Fibroblast of mammary gland (primary cell): Measurements from ENCODE around the gene WWOX.

Experiments used
- DNase-seq: peaks from one replicate; pipeline ENCODE4 v3.0.0-alpha.2; 2010; ENCODE audit warnings: low read depth
- H3K4me3 ChIP-seq: 2 replicates; pipeline ENCODE4 v1.5.1; 2011; ENCODE audit warnings: low read depth, mild to moderate bottlenecking, low read length, moderate library complexity; ENCODE audit not compliant: control insufficient read depth
- TF ChIP-seq, protein P1 (sequence below): conservative IDR thresholded peaks from 2 replicates; pipeline ENCODE4 v1.5.1; 2011; ENCODE audit warnings: low read depth, low read length, inconsistent platforms; ENCODE audit not compliant: control insufficient read depth, insufficient read depth

The WWOX gene

GRCh38 chr16:78464833-78465232, 365.4 kb downstream of the WWOX start:
- H3K4me3 ChIP-seq, result no peak overlapping the region
- TF ChIP-seq, protein P1, sequence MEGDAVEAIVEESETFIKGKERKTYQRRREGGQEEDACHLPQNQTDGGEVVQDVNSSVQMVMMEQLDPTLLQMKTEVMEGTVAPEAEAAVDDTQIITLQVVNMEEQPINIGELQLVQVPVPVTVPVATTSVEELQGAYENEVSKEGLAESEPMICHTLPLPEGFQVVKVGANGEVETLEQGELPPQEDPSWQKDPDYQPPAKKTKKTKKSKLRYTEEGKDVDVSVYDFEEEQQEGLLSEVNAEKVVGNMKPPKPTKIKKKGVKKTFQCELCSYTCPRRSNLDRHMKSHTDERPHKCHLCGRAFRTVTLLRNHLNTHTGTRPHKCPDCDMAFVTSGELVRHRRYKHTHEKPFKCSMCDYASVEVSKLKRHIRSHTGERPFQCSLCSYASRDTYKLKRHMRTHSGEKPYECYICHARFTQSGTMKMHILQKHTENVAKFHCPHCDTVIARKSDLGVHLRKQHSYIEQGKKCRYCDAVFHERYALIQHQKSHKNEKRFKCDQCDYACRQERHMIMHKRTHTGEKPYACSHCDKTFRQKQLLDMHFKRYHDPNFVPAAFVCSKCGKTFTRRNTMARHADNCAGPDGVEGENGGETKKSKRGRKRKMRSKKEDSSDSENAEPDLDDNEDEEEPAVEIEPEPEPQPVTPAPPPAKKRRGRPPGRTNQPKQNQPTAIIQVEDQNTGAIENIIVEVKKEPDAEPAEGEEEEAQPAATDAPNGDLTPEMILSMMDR, result no peak
- no peak for DNase-seq

DNA sequence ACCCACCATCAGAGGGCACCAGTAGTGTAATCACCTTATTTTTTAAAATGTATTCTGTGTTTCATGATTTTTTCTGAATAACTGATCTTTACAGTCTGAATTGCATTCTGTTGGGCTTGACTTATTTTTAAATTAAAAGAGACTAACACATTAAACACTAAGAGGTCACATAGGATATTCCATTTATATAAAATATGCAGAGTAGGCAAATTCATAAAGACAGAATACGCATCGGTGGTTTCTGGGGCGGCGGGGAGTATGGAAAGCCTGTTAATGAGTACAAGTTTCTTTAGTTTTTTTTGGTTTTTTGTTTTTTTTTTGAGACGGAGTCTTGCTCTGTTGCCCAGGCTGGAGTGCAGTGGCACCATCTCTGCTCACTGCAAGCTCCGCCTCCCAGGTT, 366.3 kb downstream of the WWOX start:
- no peak overlapping the region for H3K4me3 ChIP-seq
- no peak for DNase-seq
- TF ChIP-seq, protein P1, result no peak

DNA sequence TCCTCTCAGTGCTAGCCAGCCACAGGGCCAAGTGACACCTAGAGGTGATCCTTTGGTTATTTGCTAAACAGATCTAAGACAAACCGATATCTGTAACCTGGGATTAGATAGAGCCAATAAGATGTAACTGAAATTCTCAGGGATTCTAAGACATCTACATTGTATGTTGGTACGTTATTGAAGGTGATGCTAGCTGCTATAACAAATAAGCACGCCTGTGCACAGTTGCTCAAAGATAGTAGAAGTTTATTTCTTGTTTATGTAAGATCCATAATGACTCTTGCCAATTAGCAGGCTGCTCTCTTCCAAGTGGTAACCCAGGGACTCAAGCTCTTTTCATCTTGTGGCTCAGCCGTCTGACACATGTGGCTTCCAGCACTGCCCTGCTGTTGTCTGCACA, 370.3 kb downstream of the WWOX start:
- no peak for DNase-seq
- TF ChIP-seq, protein P1, result no peak
- no peak overlapping the region for H3K4me3 ChIP-seq

GRCh38 chr16:78473031-78473699, 373.7 kb downstream of the WWOX start:
- no peak for DNase-seq
- H3K4me3 ChIP-seq, result no peak overlapping the region
- TF ChIP-seq, protein P1, result no peak

GRCh38 chr16:78474762-78475161, 375.3 kb downstream of the WWOX start:
- TF ChIP-seq, protein P1, result no peak
- no peak for DNase-seq
- H3K4me3 ChIP-seq, result no peak overlapping the region

DNA sequence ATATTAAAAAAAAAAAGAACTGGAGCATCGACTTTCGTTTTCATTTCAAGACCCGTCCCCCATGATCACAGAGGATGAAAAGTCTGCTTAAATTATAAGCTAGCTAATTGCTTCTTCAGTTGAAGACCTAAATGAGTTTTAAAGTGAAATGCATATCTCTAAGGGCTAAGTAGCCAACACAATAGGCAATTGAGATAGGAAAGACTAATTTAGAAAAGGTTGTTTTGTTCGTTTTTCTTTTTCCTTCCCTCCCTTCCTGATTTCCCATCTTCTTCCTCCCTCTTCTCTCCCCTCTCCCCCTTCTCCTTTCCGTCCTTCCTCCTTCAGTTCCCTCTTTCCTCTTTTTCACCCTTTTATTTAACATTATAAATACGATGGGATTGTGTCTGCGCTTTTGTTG, 377.2 kb downstream of the WWOX start:
- H3K4me3 ChIP-seq, result no peak overlapping the region
- TF ChIP-seq, protein P1, result no peak
- DNase-seq, result no peak
